Activated CD8-positive, alpha-beta memory T cell treated with anti-CD3 and anti-CD28 coated beads, Interleukin-2, amount 50 U/mL, for 4 hours (primary cell): ENCODE results near the gene LRRK1.

Experiments
- DNase-seq: peaks from one replicate; pipeline ENCODE4 v3.0.0-alpha.2; 2020

LRRK1 gene

DNA sequence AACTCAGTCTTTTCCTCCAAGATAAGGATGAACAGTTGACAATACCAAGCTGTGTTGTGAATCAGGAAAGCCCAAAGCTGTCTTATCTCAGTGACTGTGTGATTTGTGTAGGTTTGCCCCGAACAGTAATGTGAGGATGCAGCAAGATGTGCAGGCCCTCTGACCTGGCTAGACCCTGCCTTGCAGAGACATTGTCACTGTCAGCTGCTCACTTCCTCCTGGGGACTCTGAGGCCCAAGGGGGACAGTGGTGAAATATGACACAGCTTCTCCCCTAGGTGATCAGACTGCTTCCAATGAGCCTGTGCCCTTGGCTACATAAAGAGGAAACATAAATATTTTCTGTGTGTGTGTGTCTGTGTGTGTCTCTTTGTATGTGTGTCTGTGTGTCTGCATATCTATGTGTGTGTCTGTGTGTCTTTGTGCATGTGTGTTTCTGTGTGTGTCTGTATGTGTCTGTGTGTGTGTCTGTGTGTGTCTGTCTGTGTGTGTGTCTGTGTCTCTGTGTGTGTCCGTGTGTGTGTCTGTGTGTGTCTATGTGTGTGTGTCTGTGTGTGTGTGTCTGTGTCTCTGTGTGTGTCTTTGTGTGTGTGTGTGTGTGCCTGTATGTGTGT is 21.7 kb downstream of the LRRK1 start:
- DNase-seq: no peak

GRCh38 chr15:100941536-100941935 is 22.4 kb downstream of the LRRK1 start:
- no peak for DNase-seq

DNA sequence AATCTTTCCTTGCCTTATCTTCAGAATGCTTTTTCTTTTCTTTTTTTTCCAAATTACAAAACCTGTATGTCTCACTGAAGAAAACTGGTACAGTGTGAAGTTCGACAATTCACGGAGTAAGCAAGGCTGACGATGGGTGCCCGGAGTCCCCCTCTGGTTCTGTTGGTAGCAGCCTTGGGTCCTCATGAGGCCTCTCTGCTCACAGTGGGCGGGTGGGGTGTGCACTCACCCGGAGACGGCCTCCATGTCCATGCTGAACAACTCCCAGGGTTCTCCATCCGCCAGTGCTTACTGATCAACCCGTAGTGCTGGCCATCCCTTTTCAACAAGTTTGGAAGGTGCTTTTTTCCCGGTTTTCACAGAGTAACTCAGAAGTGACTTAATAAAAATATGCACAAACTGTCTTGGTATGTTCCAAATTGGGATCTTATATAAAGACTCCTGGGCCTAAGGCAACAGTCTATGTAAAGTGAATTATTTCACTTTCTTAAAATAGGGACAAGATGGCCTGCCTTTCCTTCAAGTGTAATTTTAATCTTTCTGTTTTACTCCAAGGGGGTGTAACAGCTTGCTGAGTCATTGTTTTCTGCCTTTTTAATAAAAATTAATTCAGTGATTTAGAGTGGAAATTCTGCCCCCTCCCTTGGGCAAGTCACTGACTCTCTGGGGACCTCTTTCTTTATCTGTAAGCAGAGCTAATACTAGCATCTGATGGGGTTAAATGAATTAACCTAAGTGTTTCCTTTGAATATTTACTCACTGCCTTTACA is 23.7 kb downstream of the LRRK1 start:
- no peak for DNase-seq

DNA sequence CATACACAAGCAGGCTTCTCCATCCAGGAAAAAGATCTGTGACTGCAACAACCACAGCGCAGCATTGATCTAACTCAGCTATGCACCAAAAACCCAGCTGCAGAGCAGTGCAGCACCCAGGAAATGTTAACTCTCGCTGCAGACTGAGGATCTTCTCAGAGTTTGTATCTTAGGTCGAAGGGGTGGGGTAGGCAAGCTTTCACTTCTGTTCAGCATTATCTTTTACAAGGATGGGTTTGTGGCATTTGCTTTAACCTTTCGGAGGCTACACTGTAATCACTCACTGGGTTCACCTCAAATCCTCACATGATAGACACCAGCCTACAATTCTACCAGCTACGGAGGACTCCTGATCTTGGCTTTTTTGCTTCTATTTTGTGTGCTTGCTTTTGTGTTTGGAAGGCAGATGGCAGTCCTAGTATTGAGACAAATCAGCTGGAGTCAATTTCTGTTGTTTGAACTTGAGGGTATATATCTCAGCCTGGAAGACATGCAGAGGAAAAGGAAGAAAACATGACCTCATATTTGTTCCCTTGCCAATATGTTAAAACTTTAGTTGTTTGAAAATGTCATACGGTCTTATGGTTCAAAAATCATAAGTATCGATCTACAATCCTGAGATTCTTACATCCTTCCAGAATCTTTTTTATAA is 25.2 kb downstream of the LRRK1 start:
- no peak for DNase-seq

GRCh38 chr15:100944986-100945385 is 25.8 kb downstream of the LRRK1 start:
- DNase-seq: no peak

- no peak for DNase-seq
These were observed 28.7 kb downstream of the LRRK1 start for GRCh38 chr15:100947760-100948429.

DNA sequence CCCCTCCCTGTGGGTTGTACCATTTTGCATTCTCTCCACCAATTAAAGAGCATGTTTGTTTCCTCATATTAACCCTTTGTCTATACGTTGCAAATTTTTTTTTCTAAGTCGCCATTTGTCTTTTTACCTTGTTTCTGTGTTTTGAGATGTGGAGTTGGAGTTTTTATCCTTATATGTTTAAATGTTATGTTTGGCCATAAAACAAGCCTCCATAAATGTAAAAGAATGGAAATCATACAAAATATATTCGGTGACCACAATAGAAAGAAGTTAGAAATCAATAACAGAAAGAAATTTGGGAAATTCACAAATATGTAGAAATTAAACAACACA is 29.2 kb downstream of the LRRK1 start:
- DNase-seq: no peak

DNA sequence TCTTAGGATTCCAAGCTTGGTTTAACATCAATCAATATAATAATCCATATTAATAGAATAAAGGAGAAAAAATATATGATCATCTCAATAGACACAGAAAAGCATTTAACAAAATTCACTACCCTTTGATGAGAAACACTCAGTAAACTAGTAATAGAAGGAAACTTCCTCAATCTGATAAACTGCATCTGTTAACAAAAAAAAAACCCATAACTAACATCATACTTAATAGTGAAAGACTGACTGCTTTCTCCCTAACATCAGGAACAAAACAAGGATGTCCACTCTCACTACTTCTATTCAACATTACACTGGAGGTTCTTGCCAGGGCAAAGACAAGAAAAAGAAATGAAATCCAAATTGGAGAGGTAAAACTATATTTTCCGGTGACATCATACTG is 30.5 kb downstream of the LRRK1 start:
- DNase-seq: no peak

GRCh38 chr15:100951965-100952364 is 32.8 kb downstream of the LRRK1 start:
- no peak for DNase-seq

DNA sequence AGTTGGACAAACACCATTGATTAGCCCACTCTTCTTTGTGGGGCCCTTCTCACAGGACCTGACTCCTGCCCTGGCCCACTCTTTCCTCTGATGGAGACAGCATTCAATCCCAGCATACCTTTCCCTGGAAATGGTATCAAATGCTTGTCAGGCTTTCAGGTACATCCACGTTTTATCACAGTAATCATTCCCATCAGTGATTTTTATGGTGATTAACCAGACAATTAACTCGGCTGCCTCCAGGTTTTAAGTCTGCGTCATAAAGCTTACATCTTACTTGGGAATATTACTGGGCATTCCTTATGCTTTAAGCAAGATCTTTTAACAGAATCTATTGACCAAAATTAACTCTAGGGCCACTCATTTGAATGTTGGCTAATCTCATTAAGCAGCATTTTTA is 33.4 kb downstream of the LRRK1 start:
- DNase-seq: no peak

DNA sequence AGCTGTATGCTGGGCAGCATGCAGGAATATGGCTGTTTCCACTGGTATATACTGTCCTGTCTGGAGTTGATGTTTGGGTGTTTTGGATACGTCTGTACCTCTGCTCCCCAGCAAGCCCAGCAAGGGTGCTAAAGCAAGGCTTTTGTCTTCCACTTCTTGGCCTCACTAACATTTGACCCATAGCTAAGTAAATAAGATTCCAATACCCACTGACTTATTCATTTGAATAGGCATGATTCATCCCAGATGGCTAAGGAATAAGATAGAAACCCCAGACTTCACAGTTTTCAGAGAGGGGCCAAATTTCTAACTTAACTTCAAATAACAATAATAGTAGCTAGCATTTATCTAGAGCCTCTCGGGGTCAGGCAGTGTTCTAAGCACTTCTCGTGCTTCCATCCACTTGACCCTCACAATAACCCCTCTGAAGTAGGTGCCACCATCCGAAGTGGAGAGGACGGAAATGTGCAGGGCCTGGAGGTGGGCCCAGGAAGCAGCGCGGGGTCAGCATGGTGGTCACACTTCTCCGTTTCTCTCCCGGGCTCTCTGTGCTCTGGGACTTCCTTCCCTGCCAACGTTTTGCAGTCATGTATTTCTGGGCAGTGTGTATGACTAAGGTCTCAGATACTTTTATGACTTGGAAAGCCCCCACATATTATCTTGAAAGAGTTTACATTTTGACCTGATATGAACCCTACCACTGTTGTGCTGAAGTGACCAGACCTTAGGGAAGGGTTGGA is 39.3 kb downstream of the LRRK1 start:
- no peak for DNase-seq

DNA sequence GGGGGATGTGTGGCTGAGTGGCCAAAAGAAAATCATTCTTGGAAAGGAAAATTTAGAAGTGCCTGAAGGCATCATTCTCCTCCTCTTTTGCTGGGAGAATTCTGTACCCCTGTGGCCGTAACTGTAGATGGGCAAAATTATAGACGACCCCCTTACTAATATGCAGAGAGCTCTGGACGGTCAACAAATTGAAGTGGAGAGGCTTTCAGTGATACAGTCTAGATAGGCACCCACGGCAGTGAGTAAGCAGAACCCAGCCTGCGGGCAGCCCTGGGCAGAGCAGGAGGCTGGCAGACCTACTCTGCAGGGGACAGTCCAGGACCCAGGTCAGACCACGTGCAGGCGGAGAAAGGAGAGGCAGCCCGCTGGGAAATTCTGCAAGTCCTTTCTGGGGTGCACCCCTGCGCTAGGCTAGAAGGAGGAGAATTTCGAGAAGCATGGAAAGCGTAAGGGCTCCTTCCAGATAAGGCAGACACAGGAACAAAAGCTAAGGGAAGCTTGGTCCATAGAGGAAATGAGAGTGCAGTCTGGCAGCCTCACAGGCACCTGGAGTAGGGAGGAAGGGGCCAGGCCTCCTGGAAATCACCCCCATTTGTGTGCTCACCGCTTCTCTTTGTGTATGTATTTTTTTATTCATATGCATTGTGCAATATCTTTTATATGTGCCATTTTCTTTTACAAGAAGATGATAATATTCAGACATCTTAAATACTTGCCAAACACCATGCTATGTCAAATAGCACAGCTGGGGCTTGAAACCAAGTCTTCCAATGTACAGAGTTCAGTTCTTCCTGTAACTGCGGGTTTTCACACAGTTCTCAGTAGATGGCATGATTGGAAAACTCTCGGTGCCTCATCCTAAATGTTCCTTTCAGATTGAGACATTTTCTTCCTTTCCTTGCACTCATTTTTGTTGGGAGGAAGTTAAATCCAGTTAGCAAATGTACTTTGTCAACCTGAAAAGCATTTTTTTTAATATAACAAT is 40.2 kb downstream of the LRRK1 start:
- no peak for DNase-seq

DNA sequence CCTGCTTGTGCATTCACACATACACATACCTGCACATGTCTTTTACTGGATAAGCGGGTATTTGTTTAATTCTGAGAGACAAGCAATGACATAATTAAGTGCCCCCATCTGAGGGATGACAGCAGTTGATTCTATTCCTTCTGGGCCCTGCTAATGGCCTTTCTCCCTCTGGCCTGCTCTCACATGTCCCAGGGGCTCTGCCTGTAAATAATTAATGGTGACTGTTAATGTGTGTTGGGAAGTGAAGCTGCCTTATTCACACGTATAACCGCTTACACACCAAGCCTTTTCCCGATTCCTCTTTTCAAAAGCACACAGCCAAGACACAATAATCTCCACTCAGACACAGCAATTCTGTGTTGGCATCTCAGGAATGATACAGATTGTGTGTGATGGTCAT is 47.8 kb downstream of the LRRK1 start:
- DNase-seq: no peak

- no peak for DNase-seq
These were observed 49.2 kb downstream of the LRRK1 start for GRCh38 chr15:100968050-100968966.

DNA sequence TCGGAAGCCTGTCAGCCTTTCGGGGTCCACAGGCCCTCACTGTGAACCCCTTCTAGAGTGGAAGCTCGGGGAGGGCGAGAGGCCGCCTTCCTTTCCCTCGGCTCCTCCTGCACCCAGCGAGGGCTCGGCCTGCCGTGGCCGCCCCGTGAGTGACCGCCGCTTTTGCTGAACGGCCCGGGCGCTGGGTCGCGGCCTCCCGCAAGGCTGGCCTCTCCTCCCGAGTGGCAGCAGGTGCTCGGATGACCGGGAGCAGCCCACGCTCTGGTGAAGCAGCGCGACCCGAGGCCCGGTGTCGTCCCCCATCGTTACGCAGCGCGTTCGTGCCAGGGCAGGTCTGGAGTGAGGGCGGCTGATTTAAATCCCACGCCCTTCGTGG is 53.8 kb downstream of the LRRK1 start:
- DNase-seq: no peak

GRCh38 chr15:100973351-100974111 is 54.4 kb downstream of the LRRK1 start:
- no peak for DNase-seq

DNA sequence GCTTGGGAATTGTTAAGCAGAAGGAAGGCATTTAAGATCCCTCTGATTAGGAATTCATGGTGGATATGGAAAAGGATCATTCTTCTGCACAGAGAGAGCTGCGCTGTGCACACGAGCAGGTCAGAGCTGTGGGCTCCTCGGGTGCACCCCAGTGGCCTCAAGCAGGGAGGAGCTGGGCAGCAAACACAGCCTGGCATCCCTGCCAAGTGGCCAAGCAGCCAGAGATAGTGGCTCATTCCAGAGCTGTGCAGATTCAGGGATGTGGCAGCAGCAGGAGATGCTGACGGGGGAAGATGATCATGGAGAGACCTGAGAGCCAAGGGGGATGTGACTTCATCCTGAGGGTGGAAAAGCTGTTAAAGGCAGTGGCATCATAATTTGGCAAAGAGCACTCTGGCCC is 55.9 kb downstream of the LRRK1 start:
- DNase-seq: no peak

- DNase-seq: no peak
These were observed 61.4 kb downstream of the LRRK1 start for GRCh38 chr15:100980410-100981046.

- DNase-seq: no peak
These were observed 61.9 kb downstream of the LRRK1 start for GRCh38 chr15:100981086-100981485.

DNA sequence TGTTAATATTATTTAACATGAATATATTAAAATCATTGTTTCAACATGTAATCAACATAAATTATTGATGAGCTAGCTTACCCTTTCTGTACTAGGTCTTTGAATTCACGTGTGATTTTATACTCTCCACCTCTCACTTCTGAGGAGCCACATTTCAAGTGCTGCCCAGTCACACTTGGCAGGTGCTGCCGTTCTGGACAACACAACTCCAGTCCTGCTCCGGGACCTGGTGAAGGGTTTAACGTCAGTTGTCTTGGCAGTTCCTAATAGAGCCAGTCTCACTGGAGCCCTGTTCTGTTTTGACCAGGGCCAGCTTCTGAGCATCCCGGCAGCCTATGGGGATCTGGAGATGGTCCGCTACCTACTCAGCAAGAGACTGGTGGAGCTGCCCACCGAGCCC is 64.1 kb downstream of the LRRK1 start:
- no peak for DNase-seq
